Measurements from ENCODE around the gene GIMAP8.

DNA sequence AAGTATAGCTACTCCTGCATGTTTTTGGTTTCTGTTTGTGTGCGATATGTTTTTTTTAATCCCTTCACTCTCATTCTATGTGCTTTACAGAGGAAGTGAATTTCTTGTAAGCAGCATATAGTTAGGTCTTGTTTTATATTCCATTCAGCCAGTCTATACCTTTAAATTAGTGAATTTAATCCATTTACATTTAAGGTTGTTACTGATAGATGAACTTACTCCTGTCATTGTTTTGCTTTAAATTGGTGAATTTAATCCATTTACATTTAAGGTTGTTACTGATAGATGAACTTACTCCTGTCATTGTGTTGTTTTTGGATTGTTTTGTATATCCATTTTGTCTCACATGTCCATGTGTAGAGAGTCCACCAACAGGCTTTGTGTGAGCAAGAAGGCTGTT, 11.1 kb downstream of the GIMAP8 start:
- TF ChIP-seq, protein P1, sequence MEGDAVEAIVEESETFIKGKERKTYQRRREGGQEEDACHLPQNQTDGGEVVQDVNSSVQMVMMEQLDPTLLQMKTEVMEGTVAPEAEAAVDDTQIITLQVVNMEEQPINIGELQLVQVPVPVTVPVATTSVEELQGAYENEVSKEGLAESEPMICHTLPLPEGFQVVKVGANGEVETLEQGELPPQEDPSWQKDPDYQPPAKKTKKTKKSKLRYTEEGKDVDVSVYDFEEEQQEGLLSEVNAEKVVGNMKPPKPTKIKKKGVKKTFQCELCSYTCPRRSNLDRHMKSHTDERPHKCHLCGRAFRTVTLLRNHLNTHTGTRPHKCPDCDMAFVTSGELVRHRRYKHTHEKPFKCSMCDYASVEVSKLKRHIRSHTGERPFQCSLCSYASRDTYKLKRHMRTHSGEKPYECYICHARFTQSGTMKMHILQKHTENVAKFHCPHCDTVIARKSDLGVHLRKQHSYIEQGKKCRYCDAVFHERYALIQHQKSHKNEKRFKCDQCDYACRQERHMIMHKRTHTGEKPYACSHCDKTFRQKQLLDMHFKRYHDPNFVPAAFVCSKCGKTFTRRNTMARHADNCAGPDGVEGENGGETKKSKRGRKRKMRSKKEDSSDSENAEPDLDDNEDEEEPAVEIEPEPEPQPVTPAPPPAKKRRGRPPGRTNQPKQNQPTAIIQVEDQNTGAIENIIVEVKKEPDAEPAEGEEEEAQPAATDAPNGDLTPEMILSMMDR (IDR thresholded peaks at IDR 0.05; ENCODE audit: low read length), result no peak
- TF ChIP-seq EZH2 (optimal IDR thresholded peaks at IDR 0.05; ENCODE audit: low read depth, low read length) (no peak), EZH2phosphoT487 (IDR thresholded peaks at IDR 0.05; ENCODE audit: low read length) (no peak)
